CD4-positive, alpha-beta T cell (primary cell): ENCODE results near the gene MSH2. TPM values are rescaled to one million over a fixed set of nuclear protein-coding genes. Genes with fewer than 3 reads are reported as not detected.
"Not testable (repeated sequence)": the region's sequence is repeated elsewhere in the genome, so short reads cannot be mapped to it uniquely, and the experiment has no call there.

Source experiments
- ATAC-seq: fragments of 200-7000 bp; cut with Tn5 transposase; one replicate; pipeline ENCODE4 v1.10.0; 2022; ENCODE audit warnings: mild to moderate bottlenecking; ENCODE audit not compliant: poor library complexity
- CTCF ChIA-PET: fragments of 350-600 bp; sonication (Branson Sonifier 250); formaldehyde crosslinking; loops from one replicate; lab custom pipeline; 2021; ENCODE audit warnings: antibody characterized with exemption, inconsistent platforms; lab: Charles Lee
- POLR2A ChIA-PET: fragments of 350-600 bp; sonication (Branson Sonifier 250); formaldehyde crosslinking; loops from one replicate; lab custom pipeline; 2021; ENCODE audit warnings: antibody characterized with exemption, inconsistent platforms; lab: Charles Lee
- DNase-seq, 14 experiments: peaks; one replicate each; pipeline ENCODE4 v3.0.0-alpha.2; 2013 to 2020; ENCODE audit warnings: mixed read lengths in 2 of 14
- H3K27ac ChIP-seq, 2 donors: one replicate each; pipeline versions ENCODE4 v1.5.1 to v1.7.0; 2013; ENCODE audit warnings: low read length in 2 of 2, low read depth in 1 of 2, mild to moderate bottlenecking in 1 of 2
- H3K27me3 ChIP-seq, 2 experiments: 1 replicate in 1 of 2; 2 replicates in 1 of 2; pipeline versions ENCODE4 v1.6.1 to v1.7.0; 2013; ENCODE audit warnings: low read length in 2 of 2, control low read depth in 1 of 2, mild to moderate bottlenecking in 1 of 2, moderate library complexity in 1 of 2; ENCODE audit not compliant: insufficient read depth in 2 of 2, control insufficient read depth in 1 of 2
- H3K36me3 ChIP-seq: one replicate; pipeline ENCODE4 v1.6.1; 2013; ENCODE audit warnings: low read length, control low read depth; ENCODE audit not compliant: insufficient read depth
- H3K4me1 ChIP-seq: one replicate; pipeline ENCODE4 v1.6.1; 2013; ENCODE audit warnings: low read length, control low read depth; ENCODE audit not compliant: insufficient read depth
- H3K4me3 ChIP-seq: one replicate; pipeline ENCODE4 v1.5.1; 2013; ENCODE audit warnings: mild to moderate bottlenecking, low read length, moderate library complexity
- H3K9me3 ChIP-seq, 2 experiments: 1 replicate in 1 of 2; 2 replicates in 1 of 2; pipeline versions ENCODE4 v1.6.1 to v1.7.0; 2013; ENCODE audit warnings: low read length in 2 of 2, mild to moderate bottlenecking in 2 of 2, control low read depth in 1 of 2, moderate library complexity in 1 of 2; ENCODE audit not compliant: control insufficient read depth in 1 of 2, insufficient read depth in 1 of 2
- H3K27ac Mint-ChIP-seq: one replicate; pipeline ENCODE4 v1.8.0; 2020; ENCODE audit warnings: mixed read lengths
- H3K27me3 Mint-ChIP-seq: one replicate; pipeline ENCODE4 v1.8.0; 2021; ENCODE audit warnings: mixed read lengths
- H3K36me3 Mint-ChIP-seq: one replicate; pipeline ENCODE4 v1.8.0; 2021; ENCODE audit warnings: low read depth, mixed read lengths
- H3K4me1 Mint-ChIP-seq: one replicate; pipeline ENCODE4 v1.8.0; 2021; ENCODE audit warnings: low read depth, mixed read lengths
- H3K4me3 Mint-ChIP-seq: one replicate; pipeline ENCODE4 v1.8.0; 2020; ENCODE audit warnings: mild to moderate bottlenecking, mixed read lengths
- H3K9me3 Mint-ChIP-seq: one replicate; pipeline ENCODE4 v1.8.0; 2020; ENCODE audit warnings: mixed read lengths
- CTCF ChIP-seq: fragments of 200-600 bp; IDR thresholded peaks from one replicate; pipeline ENCODE4 v1.8.0; 2022; ENCODE audit warnings: antibody characterized with exemption, mild to moderate bottlenecking
- intact Hi-C, 2 experiments: fragments of 100-400 bp; cut with DNase I in 1 of 2; cut with micrococcal nuclease in 1 of 2; formaldehyde crosslinking; loops; one replicate each; pipeline versions ENCODE4 v1.15.1 to v1.9.0; 2023 to 2025; cut with DNase I, micrococcal nuclease
- total RNA-seq, 174 experiments: library from RNA in 2 of 174; stranded (reverse) in 2 of 174; gene quantifications; one replicate each; pipeline ENCODE4 v1.2.3 and lab custom pipeline; 2021 to 2026

Gene MSH2
- total RNA-seq, 2 experiments from 2014 or later = 7.1 to 8.2 TPM

- Mint-ChIP-seq H3K4me3 (no peak overlapping the region), H3K36me3 (peaks cover 73% of the 10 kb centered on the region), H3K9me3 (no peaks in the 10 kb centered on the region), H3K27ac (no peak overlapping the region), H3K27me3 (no peaks in the 10 kb centered on the region), H3K4me1 (no peaks in the 10 kb centered on the region)
- H3K27me3 ChIP-seq = no peaks in the 10 kb centered on the region
- no peaks in the 10 kb centered on the region for H3K4me1 ChIP-seq
- H3K9me3 ChIP-seq = no peaks in the 10 kb centered on the region
- TF ChIP-seq CTCF = no peak
- H3K27ac ChIP-seq = no peak overlapping the region
- H3K36me3 ChIP-seq = peaks cover 34% of the 10 kb centered on the region
- DNase-seq (no peak), ATAC-seq (no peak)
- ChIA-PET CTCF (interaction anchor here (1.1 kb wide), 1 partner anchor 20 kb away, joined by 3 read pairs; no protein-coding TSS in a partner anchor), POLR2A (no interaction called here)
- intact Hi-C loops = no loop called here
- H3K4me3 ChIP-seq = no peak overlapping the region
These were observed 23.8 kb downstream of the MSH2 start for GRCh38 chr2:47426786-47427185.

- POLR2A ChIA-PET = no interaction called here
- Histone ChIP-seq H3K27me3 (no peaks in the 10 kb centered on the region), H3K4me1 (no peaks in the 10 kb centered on the region), H3K9me3 (no peaks in the 10 kb centered on the region), H3K27ac (no peak overlapping the region), H3K4me3 (no peak overlapping the region), H3K36me3 (peaks cover 24% of the 10 kb centered on the region)
- Mint-ChIP-seq H3K4me3 (no peak overlapping the region), H3K9me3 (no peaks in the 10 kb centered on the region), H3K27me3 (no peaks in the 10 kb centered on the region), H3K27ac (no peak overlapping the region), H3K36me3 (peaks cover 64% of the 10 kb centered on the region), H3K4me1 (no peaks in the 10 kb centered on the region)
- TF ChIP-seq CTCF = no peak
- CTCF ChIA-PET = no interaction called here
- DNase-seq = no peak
- intact Hi-C loops = no loop called here
- no peak for ATAC-seq
These were observed 26.8 kb downstream of the MSH2 start for GRCh38 chr2:47429795-47430194.

- H3K27ac Mint-ChIP-seq, CTCF ChIA-PET, H3K4me3 ChIP-seq: not testable (repeated sequence)
These were observed 30.1 kb downstream of the MSH2 start for GRCh38 chr2:47433006-47433405.

GRCh38 chr2:47433445-47433844 is 30.5 kb downstream of the MSH2 start:
- H3K36me3 Mint-ChIP-seq = peaks cover 71% of the 10 kb centered on the region
- POLR2A ChIA-PET, CTCF ChIA-PET, ATAC-seq, H3K27ac Mint-ChIP-seq, H3K4me3 Mint-ChIP-seq, H3K27me3 Mint-ChIP-seq, H3K4me3 ChIP-seq, DNase-seq, H3K9me3 ChIP-seq, H3K9me3 Mint-ChIP-seq, H3K4me1 Mint-ChIP-seq, H3K27me3 ChIP-seq, H3K4me1 ChIP-seq, intact Hi-C loops, H3K27ac ChIP-seq: not testable (repeated sequence)
- peaks cover 26% of the 10 kb centered on the region for H3K36me3 ChIP-seq

More at GRCh38 chr2:47433006-47433405, 30.1 kb downstream of the MSH2 start:
- peaks cover 69% of the 10 kb centered on the region for H3K36me3 Mint-ChIP-seq
- ATAC-seq, H3K4me1 Mint-ChIP-seq, H3K9me3 ChIP-seq, DNase-seq, H3K27ac ChIP-seq, H3K4me1 ChIP-seq, H3K27me3 Mint-ChIP-seq, POLR2A ChIA-PET, H3K4me3 Mint-ChIP-seq, intact Hi-C loops, H3K9me3 Mint-ChIP-seq, H3K27me3 ChIP-seq: not testable (repeated sequence)
- H3K36me3 ChIP-seq = peaks cover 23% of the 10 kb centered on the region
